ENCODE data around the gene HPD. TPM values are rescaled to one million over a fixed set of nuclear protein-coding genes. Genes with fewer than 3 reads are reported as not detected.

Gene HPD
- total and polyA plus RNA-seq, 2 donors (not counting 3 experiments of a cell fraction or from before 2014, with no cell fraction given), result not detected

- DNase-seq (ENCODE audit: low read depth, low spot score) (peak; percentile 86), FAIRE-seq (peak; percentile 89)
- ChIA-PET POLR2A (interaction anchor here (0.9 to 5.7 kb wide), 4 partner anchors 11 to 93 kb away, joined by 4 to 37 read pairs (median 10); partner anchors contain the start of gene PSMD9), CTCF (interaction anchor here (0.6 to 12.7 kb wide), 30 partner anchors 13 to 167 kb away, joined by 3 to 774 read pairs (median 10); partner anchors contain the start of genes PSMD9, SETD1B and TMEM120B)
- no peak overlapping the region for H3K4me2 ChIP-seq (ENCODE audit: insufficient read depth, low read length)
- peaks cover 22% of the 10 kb centered on the region for H3K79me2 ChIP-seq (ENCODE audit: control insufficient read depth, insufficient read depth, low read length)
- H3K27me3 ChIP-seq (ENCODE audit: control insufficient read depth in 2 of 2, insufficient read depth in 2 of 2, low read length in 2 of 2), result no peaks in the 10 kb centered on the region
- H4K20me1 ChIP-seq (replicated peaks; ENCODE audit: control insufficient read depth, extremely low read depth, insufficient read depth, low read length), result no peaks in the 10 kb centered on the region
- dilution Hi-C loops (cut with MboI; ENCODE audit: extremely low pct_ligation_motif_present, low sequenced_read_pairs), result no loop called here
- intact Hi-C loops (cut with micrococcal nuclease), result loop anchor here (1.0 to 5.0 kb wide), 4 partner anchors 17 to 168 kb away; partner anchors contain the start of genes ORAI1 and PSMD9
- no TSS peak for BruUV-seq (replicated peaks)
- peaks cover 38% of the 10 kb centered on the region for H3K4me1 ChIP-seq (ENCODE audit: control insufficient read depth, extremely low read depth, insufficient read depth, low read length)
- no peak overlapping the region for H3K4me3 ChIP-seq (replicated peaks in 1 of 3; ENCODE audit: insufficient read depth in 1 of 3, low read depth in 1 of 3, low read length in 3 of 3)
- H3K9me1 ChIP-seq (replicated peaks; ENCODE audit: control insufficient read depth, extremely low read depth, insufficient read depth, low read length), result no peaks in the 10 kb centered on the region
- H3K27ac ChIP-seq (ENCODE audit: insufficient read depth, low read depth, low read length), result peak overlapping the region; percentile 1
- TF ChIP-seq CTCF (IDR thresholded peaks at IDR 0.05; ENCODE audit: extremely low read depth in 1 of 2, insufficient read depth in 1 of 2, low read depth in 1 of 2, low read length in 2 of 2) (peak; percentile 95 to 98), JUN (IDR thresholded peaks at IDR 0.05; ENCODE audit: borderline replicate concordance, insufficient read depth, insufficient read length, low read depth) (no peak)
- H3K9ac ChIP-seq (replicated peaks; ENCODE audit: extremely low read depth, insufficient read depth, low read length), result no peak overlapping the region
- no peak overlapping the region for H2AFZ ChIP-seq (ENCODE audit: low read depth, low read length)
- peaks cover 2 to 16% of the 10 kb centered on the region in 2 experiments for H3K36me3 ChIP-seq (ENCODE audit: control insufficient read depth in 2 of 2, extremely low read depth in 1 of 2, insufficient read depth in 2 of 2, low read length in 2 of 2)
- no peaks in the 10 kb centered on the region for H3K9me3 ChIP-seq (replicated peaks; ENCODE audit: control insufficient read depth, insufficient read depth, low read length)
Observed at GRCh38 chr12:121795034-121795968, 63.4 kb downstream of the HPD start.
